Measurements from ENCODE around the gene ONECUT3.

GRCh38 chr19:1765232-1765903 lies 12.1 kb downstream of the ONECUT3 start:
- no peak for TF ChIP-seq POLR2A (IDR thresholded peaks at IDR 0.05; ENCODE audit: low read depth, low read length)
- no peak for TF ChIP-seq SPI1 (IDR thresholded peaks at IDR 0.05; ENCODE audit: low read depth, low read length)
- TF ChIP-seq POLR2AphosphoS5 (IDR thresholded peaks at IDR 0.05; ENCODE audit: low read depth, low read length) = no peak
